Activated CD8-positive, alpha-beta memory T cell treated with anti-CD3 and anti-CD28 coated beads for 24 hours (primary cell): ENCODE results near the gene IL15RA.

ENCODE experiments used
- DNase-seq: peaks from one replicate; pipeline ENCODE4 v3.0.0-alpha.2; 2020

Gene IL15RA

GRCh38 chr10:5977471-5978229 lies at the start of gene IL15RA:
Gene IL15RA, minus strand, starts transcription at chr10:5977543. Its CDS starts 51 bp downstream, at chr10:5977492.
- peak; percentile 93 for DNase-seq

DNA sequence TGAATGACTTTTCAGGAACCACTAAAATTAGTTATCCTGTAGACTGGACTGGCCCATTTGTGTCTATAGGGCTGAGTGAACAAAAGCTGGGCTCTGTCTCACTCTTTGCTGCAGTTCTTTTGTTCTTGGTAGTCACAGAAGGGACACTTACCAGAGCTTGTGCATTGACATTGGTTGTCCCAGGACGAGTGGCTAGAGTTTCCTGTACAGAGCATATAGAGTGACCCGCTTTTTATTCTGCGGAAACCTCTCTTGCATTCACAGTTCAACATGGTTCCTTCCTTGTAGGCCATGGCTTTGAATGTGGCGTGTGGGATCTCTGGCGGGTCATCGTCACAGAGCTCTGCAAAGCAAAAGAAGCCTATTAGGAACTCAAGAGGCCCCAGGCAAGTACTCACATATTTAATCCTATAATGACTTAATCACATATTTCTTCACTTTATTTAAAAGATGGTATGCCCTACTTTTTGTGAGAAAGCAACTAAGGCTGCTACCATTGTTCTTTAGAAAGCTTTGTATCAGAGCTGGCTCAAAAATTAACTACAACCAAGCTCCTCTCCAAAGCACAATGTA lies 48.4 kb upstream of the IL15RA start:
- DNase-seq: peak; percentile 56

- DNase-seq: no peak
These were observed 47.0 kb upstream of the IL15RA start for GRCh38 chr10:6024334-6024682.

DNA sequence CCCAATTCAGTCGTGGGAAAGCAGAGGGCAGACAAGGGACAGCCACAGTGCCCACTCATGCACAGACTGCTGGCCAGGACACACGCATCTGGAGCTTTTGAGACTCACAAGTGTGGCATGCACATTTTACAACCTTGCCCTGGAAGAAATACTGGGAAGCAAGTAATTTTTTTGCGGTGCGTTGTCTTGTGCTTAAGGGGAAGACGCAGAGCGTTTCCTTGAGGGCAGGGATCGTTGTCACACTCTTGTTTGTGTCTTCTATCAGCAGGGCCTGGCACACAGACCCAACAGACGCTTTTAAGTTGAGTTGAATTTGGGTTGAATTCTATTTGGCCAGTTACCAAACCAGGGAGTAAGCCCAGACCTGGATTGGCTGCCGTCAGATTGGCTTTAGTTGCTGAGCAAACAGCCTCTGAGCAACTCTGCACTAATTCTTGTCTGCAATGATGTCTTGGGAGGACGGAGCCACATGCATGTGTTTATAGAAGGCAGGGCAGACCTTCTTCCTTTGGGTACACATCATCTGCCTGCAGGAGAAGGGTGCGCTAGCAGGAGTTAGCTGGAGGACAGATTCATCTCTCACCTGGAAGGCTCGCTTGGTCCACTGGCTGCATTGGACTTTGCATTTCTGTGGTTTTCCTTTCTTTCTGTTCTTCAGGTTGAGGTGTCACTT lies 46.5 kb upstream of the IL15RA start:
- peak; percentile 54 for DNase-seq

- DNase-seq: no peak
These were observed 45.3 kb upstream of the IL15RA start for GRCh38 chr10:6022660-6023059.

- DNase-seq: no peak
These were observed 43.5 kb upstream of the IL15RA start for GRCh38 chr10:6020826-6021225.

DNA sequence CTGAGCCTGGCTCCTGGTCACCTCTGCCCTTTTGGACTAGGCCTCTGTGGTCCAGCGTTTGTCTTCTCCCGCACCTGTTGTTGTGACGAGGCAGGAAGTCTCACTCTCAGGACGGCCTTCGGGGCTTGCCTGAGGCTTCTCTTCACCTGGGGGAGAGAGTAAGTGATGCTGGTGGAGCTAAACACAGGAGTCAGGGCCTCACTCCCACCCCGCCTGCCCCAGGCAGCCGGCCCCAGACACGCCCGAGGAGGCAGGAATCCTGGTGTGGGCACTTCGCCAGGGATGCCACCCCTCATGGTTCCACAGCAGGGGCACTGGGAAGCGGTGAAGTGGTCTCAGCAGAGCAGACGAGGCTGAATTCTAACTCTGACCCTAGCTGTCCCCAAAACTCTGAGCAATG lies 42.5 kb upstream of the IL15RA start:
- DNase-seq: no peak

- DNase-seq: no peak
These were observed 41.9 kb upstream of the IL15RA start for GRCh38 chr10:6019010-6019782.

DNA sequence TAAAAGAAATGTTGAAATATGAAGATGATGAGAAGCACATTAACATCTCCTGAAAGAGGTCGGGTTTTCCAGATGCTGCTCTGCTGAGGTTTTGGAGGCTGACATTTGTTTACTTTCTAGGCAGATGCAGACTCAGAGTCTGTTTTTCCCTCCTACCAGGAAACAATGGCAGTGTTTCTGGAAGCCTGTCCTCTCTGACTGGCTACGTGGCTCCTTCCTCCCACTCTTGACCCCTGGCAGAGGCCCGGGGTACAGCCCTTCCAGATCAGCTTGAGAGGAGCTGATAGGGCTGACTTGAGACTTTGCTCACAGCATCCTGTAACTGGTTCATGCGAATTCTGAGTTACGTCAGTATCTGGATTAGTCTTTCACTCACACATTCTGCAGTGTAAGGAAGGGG lies 41.1 kb upstream of the IL15RA start:
- DNase-seq: no peak

GRCh38 chr10:6017781-6018354 lies 40.5 kb upstream of the IL15RA start:
- no peak for DNase-seq

GRCh38 chr10:6014241-6014761 lies 37.0 kb upstream of the IL15RA start:
- DNase-seq: no peak

DNA sequence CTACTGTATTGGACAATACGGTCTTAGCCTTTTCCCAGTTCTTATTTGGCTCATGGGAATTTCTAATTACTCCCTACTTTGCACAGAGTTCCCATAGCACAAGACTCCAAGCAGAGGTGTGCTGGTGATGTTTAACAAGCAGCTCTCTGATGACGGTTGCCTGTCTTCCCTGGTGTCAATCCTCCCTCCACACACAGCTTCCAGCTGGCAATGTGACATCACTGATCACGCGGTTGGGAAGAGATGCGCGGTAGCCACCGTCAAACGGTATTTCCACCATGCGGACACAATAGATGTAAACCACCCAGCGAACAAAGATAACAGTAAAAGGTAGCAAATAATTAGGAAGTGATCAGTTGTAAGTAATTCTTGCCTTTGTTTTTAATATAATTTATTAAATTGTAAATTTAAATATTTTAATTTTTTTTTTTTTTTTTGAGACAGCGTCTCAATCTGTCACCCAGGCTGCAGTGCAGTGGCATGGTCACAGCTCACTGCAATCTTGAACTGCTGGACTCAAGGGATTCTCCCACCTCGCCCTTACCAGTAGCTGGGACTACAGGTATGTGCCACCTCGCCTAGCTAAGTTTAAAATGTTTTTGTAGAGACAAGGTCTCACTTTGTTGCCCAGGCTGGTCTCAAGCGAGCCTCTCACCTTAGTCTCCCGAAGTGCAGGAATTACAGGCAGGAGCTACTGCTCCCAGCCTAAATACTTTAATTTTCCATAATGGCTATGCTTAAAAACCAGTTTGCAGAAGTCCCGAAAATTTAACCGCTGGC lies 36.3 kb upstream of the IL15RA start:
- no peak for DNase-seq

- DNase-seq: no peak
These were observed 35.0 kb upstream of the IL15RA start for GRCh38 chr10:6012121-6012905.

GRCh38 chr10:6011558-6011957 lies 34.2 kb upstream of the IL15RA start:
- no peak for DNase-seq

- no peak for DNase-seq
These were observed 33.2 kb upstream of the IL15RA start for GRCh38 chr10:6010569-6010968.

DNA sequence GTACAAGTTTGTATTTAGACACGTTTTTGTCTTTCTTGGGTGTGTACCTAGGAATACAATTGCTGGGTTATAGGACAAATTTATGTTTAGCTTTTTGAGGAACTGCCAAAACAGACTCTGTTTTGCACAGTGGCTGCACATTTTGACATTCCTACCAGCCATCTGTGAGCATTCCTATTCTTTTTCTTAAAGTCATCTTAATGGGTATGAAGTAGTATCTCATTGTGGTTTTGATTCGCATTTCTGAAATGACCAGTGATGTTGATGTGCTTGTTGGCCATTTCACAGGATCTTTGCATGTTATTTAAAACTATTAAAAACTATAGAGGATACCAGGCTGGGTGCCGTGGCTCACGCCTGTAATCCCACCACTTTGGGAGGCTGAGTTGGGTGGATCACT lies 32.6 kb upstream of the IL15RA start:
- DNase-seq: no peak

DNA sequence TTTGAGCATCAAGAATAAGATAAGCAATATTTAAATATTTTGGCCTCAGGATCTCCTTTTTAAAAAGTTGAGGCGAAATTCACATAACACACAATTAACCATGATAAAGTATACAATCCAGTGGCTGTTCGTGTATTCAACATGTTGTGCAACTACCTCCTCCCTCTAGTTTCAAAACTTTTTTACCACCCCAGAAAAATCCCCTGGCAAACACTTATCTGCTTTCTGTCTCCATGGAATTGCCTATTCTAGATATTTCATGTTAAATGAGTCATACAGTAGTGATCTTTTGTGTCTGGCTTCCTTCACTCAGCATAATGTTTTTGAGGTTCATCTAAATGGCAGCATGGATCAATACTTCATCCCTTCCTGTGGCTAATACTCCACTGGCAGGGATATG lies 31.8 kb upstream of the IL15RA start:
- DNase-seq: no peak

GRCh38 chr10:6008497-6009142 lies 31.3 kb upstream of the IL15RA start:
- no peak for DNase-seq

GRCh38 chr10:6006991-6007390 lies 29.6 kb upstream of the IL15RA start:
- DNase-seq: no peak

DNA sequence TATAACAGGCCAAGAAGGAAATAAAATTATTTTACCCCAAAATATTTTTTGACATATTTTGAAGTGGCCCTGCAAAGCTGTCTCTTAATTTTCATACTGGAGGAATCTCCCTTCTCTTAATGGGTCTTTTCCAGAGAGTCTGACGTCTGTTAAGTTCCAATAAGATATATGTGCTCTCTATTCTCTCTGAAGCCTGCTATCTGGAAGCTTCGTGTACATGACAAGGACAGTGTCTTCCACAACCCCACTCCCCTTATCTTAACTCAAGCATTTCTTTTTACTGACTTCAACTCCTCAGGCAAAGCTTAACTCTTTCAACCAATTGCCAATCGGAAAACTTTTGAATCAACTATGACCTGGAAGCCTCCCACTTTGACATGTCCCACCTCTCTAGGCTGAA lies 29.2 kb upstream of the IL15RA start:
- no peak for DNase-seq
